ENCODE data around the gene UIMC1.

The UIMC1 gene

GRCh38 chr5:176901260-176902101 is 105.1 kb downstream of the UIMC1 start:
- DNase-seq: no peak

GRCh38 chr5:176900780-176901204 is 105.8 kb downstream of the UIMC1 start:
- no peak for DNase-seq

- no peak for DNase-seq
These were observed 106.4 kb downstream of the UIMC1 start for GRCh38 chr5:176899946-176900779.

DNA sequence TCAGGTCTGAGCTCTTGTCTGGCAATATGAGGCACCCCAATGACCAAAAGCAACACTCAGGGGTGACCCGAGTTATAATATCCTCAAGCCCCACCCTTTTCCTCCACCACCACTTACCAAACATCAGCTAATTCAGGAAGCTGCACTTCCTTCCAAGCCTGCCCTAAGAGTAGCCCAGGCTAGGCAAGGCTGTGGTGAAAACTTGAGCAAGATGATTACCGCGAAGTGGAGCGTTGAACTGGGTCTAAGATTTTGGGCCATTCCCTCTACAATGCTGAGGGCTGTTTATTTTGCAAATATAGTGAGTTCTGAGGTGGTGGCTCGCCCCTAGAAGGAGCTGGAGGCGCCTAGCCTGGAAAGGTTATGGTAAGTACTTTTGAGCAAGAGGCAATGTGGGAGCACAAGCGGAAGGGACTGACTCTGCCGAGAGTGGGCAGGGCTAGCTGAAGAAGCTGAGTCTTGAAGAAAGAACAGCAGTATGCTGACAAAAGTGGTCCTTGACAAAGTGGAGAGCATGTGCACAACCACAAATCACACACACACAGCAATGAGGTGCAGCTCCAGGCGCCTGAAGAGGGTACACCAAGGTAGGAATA is 107.2 kb downstream of the UIMC1 start, which contains the start of gene HK3:
TSS of gene HK3 (minus strand) at position 51 of the 596 bp plus-strand sequence. CDS start 3,187 bp downstream, outside the sequence.
- no peak for DNase-seq

DNA sequence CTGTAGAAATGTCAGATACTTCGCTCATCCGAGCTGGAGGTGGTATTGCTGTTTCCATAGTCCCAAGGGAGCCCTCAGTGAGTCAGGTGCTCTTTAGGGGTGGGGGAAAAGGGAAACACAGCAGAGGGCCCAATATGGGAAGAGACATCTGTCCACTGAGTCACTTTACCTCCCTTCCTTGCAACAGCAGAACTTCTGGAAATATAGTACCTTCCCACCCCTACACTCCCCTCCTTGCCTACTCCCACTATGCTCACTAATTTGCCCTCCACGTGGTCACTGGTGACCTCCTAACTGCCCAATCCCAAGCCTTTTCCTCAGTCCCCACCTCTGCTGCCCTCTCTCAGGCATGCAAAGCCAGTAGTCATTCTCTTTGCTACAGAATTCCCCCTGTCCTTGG is 109.3 kb downstream of the UIMC1 start:
- no peak for DNase-seq

DNA sequence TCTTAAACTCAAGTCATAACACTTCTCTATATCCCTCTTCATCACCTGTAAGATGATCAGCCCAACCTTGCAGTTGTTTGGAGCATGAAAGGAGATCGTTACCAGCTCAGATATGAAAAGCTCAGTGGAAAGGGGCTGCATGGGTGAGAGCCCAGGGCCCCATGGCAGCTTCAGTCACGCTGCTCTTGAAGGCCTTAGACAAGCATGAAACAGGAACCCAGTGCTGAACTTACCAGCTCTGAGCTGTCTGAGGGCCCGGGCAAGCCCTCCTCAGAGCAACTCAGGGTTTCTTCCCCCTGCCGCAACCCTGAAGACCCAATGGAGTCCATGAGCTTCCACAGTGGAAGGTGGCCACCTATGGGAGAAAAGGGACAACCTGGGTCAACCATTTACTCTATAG is 110.7 kb downstream of the UIMC1 start:
- DNase-seq: no peak

GRCh38 chr5:176894298-176894697 is 112.3 kb downstream of the UIMC1 start:
- no peak for DNase-seq

GRCh38 chr5:176892663-176893062 is 113.9 kb downstream of the UIMC1 start:
- DNase-seq: no peak

DNA sequence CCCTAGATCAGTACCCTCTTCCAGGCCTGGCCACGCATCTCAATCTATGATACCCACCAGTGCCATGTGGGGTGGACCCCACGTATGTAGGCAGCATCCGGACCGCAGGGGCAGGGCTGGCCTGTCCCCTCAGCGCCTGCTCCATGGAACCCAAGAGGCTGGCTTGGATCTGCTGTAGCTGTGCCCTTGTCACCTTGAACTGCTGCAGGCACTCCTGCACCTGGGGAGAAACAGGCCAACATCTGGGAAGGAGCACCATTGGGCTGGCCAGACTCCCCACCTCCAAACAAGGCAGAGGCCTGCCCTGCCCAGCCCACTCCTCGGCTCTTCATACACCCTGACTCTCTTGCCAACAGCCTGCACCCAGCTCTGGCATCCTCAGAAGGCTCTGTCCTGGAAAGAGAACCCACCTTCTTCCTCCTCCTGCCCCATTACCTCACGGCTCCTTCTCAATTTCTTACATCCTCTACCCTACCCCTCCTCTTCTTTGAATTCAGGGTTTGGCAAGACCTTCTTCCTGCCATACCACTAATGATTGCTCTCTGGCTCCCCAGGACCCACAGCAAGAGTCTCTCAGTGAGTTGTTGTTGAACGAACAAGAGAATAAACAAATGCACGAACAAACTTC is 115.1 kb downstream of the UIMC1 start:
- DNase-seq: no peak

DNA sequence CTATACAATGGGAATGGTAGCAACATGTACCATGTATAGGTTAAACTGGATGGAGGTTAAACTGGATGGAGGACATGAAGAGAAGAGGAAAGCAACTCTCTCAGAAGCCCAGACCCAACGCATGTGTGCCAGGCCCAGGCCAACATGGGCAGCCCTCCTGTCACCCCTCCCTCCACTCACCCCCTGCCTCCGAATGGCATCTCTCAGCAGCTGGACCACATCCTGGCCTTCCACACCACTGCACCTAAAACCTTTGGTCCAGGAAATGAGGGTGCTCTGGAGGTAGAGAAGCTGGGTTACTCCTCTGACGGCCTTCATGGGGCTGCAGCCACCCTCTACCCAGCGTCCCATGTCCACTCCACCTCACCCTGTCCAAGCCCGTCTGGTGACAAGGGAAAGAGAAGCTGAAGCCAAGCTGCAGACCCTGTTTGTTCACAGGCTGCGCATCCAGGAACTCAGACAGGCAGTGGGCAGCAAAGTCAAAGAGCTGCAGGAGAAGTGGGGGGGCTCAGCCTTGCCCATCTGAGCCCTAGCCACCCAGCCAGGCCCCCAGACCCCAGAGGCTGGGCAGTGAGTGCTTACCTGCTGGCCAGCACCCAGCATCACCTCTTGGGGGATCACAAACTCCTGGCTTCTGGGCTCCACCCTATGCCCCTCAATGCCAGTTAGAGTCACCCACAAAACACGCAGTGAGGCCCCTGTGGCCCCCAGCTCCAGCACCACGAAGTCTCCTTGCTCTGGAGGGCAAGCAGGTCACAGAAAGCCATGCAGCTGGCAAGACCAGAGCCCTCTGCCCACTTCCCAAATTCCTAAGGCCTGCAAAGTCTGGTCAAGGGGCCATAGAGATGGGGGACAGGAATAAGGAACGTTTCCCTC is 115.9 kb downstream of the UIMC1 start:
- DNase-seq: no peak

DNA sequence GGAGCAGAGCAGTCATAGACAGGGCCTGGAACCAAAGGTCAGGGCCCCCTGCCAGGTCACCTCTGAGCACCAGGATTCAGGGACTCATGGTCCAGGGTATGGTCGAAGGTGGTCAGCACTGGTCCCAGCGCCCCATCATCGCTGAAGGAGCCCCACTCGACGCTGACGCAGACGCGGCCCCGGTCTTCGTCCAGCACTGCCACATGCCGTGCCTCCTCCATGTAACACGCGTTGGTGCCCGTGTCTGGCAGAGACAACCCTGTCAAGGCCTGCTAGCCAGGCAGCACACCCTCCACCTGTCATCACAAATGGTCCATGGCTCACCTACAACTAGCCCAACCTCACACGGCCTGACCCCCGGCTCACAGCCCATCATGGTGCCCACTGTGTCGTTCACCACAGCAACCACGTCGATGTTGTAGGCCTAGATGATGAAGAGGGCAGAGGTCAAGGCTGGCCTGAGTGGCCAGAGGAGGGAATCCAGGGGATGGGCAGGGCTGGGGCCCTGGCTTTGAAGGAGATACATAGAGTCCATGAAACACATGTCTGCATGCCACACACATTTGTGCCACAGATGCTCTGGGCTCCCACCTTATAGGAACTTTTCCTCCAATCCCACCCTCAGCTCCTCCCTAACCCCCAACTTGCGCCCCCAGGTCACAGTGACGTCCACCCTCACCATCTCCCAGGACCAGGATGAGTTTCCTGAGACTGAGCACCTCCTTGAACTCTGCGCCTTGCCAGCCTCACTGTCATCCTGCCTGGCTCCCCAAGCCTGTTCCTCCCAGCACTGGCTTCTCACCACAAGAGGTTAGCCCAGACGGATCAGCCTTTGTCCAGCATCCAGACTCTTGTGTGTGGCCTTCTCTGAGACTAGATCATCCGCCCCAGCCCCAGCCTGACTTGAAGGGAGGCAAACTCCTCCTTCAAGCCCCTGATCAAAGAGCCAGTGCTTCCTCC is 117.0 kb downstream of the UIMC1 start:
- DNase-seq: no peak

DNA sequence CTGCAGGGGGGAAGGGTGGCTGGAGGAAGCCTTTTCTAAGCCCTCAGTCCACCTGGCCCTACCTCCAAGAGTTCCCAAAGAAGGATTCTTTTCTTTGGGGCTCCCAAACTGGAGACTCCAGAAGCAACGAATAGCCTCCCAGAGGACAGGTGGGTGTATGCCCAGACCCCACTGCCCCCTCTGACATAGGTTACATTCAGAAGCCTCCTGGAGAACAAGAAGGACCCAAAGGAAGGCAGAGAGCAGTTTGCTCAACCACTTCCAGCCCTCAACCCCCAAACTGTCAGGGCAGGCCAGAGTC is 117.8 kb downstream of the UIMC1 start:
- DNase-seq: no peak

DNA sequence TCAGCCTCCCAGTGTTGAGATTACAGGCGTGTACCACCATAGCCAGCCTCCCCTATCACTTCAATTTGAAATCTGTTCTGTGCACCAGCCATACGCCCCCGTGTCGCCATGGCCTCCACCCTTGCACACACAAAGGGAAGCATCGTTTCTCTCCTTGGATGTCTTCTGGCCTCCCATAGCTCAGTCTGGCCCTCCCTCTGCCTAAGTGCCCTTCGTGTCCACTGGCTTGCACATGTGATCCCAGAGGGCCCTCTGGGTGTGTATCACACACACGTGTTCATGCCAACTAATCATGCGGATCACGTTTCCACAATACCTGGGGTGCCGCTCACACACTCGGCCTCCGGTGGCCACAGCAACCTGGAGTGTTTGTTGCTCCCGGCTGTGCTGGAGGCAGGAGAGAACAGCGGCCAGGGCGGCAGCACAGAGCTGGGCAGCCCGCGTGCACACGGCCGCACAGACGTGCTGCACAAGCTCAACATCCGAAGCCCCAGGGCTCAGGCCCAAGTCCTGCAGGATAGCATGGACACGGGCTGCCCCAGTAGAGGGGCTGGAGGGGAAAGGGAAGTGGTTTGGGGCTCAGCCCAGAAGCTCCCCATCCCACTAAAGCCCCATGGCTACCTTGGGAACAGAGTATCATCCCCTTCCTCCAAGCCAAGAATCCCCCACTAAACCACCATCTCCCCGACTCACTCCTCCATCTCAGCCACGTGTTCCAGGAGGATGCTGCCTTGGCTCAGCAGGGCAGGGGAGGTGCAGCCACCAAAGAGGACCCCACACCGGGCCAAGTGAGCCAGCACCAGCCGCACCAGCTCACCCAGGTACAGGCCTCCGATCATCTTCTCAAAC is 118.3 kb downstream of the UIMC1 start:
- DNase-seq: no peak

GRCh38 chr5:176887252-176887849 is 119.2 kb downstream of the UIMC1 start:
- DNase-seq: no peak

DNA sequence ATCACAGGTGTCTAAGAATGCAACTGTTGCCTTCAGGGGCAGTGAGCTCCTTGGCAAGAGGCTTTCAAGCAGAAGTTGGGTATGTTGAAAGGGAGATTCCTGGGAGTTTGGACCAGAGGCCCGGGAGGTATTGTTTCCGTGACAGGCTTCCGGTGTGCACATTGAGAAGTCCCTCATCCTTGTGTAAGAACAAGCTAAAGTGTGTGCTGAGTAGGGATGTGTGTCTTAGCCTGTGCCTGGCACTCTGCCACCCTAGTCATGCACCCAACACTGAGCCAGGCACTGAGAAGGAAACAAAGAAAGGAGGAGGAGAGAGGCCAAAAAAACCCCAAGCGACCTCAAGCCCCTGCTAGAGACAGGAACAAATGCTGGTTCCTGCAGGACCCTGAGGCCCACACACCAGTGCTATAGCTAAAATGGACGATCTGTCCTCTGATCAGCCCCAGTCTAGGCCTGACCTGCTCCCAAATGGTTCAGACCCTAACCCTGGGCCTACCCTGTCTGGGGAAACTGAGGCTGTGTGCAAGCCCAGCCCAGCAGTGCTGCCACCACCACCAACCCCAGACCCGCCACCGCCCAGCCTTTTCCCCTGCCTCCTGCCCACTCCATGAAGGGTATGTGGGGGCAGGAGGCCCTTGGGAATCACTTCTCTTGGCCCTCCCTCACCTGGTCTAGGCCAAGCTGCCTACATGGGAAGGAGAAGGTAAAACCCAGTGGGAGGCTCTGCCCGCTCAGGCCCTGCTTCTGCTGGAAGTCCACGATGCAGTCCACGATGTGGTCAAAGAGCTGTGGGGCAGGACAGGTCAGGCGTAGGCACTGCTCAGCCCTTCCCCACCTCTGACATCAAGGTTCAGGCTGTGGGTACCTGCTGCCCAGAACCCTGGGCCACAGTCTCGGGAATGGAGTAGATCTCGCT is 120.0 kb downstream of the UIMC1 start:
- no peak for DNase-seq

- DNase-seq: no peak
These were observed 122.0 kb downstream of the UIMC1 start for GRCh38 chr5:176884571-176884890.

DNA sequence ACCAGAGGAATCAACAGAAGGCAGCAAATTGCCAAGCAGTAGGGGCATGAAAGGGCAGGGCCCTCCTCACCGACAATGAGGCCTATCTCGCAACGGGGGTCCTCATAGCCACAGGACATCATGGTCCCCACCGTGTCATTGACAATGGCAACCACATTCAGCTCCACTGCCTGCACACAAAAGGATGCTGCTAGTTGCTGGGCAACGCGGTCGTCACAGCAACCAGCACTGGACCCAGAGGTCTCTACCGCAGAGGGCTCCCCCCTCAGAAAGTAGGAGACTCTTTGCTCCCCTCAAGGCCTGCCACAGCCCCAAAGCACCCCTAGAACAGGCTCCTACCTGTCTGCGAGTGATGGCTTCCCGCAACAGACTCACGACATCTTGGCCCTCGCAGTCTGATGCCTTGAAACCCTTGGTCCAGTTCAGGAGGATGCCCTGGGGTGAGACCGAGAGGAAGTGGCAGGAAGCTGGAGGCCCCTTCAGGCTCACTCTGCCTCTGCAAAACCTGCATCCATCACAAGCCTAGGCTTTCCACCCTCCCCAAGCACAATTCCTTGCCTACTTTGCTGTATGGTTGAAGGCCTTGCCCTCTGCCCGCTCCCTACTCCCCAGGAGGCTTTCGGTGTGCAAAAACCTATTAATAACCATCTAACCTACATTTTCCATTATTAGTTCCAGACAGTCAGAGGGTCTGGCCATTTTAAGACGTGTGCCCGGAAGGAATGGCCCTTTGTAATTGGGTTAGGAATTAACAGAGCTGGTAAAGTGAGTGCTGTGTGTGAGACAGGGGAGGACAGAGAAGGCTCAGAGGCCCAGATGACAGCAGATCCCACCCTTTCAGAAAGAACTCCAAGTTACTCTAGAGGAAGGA is 122.6 kb downstream of the UIMC1 start:
- DNase-seq: no peak

- DNase-seq: no peak
These were observed 124.0 kb downstream of the UIMC1 start for GRCh38 chr5:176882567-176882903.

All from central memory CD4-positive, alpha-beta T cell (primary cell).